Stimulated activated naive CD4-positive, alpha-beta T cell treated with Interleukin-2 at 50 U/mL for 16 hours (primary cell): ENCODE data around the gene CX3CL1.
"Not testable (repeated sequence)": the region's sequence is repeated elsewhere in the genome, so short reads cannot be mapped to it uniquely, and the experiment has no call there.

ENCODE experiments used
- DNase-seq: peaks from one replicate; lab custom pipeline; 2025; lab: John Stamatoyannopoulos, UW

Gene CX3CL1

GRCh38 chr16:57372372-57373116, at the start of gene CX3CL1:
Gene CX3CL1, plus strand, starts transcription at chr16:57372490. Its CDS starts 79 bp downstream, at chr16:57372569.
- DNase-seq, result no peak

DNA sequence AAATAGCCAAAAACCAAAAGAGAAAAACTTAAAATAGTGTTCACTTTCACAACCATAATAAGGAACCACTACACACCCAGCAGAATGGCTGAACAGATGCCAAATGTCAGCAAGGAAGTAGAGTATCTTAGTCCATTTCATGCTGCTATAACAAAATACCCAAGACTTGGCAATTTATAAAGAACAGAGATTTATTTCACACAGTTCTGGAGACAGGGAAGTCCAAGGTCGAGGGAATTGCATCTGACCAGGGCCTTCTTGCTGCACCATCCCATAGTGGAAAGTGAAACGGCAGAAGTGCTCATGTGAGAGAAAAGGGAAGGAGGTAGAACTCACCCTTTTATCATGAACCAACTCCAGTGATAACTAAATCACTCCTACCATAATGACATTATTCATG, 47.5 kb upstream of the CX3CL1 start:
- no peak for DNase-seq

GRCh38 chr16:57325458-57325857, 46.8 kb upstream of the CX3CL1 start:
- no peak for DNase-seq

GRCh38 chr16:57329718-57330327, 42.5 kb upstream of the CX3CL1 start:
- no peak for DNase-seq

- DNase-seq, result no peak
Measured at GRCh38 chr16:57331355-57331754, 40.9 kb upstream of the CX3CL1 start.

DNA sequence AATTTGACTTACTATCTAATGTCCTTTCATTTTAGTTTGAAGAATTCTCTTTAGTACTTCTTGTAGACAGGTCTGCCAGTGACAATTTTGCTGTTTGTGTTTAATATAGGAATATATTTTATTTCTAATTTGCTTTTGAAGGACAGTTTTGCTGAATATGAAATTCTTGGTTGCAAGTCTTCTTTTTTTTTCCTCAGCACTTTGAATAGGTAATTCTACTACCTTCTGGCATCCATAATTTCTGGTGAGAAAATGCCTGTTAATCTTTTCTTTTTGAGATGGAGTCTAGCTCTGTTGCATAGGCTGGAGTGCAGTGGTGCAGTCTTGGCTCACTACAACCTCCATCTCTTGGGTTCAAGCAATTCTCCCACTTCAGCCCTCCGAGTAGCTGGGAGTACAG, 38.9 kb upstream of the CX3CL1 start:
- DNase-seq, result no peak

GRCh38 chr16:57335366-57335765, 36.9 kb upstream of the CX3CL1 start:
- DNase-seq, result no peak

DNA sequence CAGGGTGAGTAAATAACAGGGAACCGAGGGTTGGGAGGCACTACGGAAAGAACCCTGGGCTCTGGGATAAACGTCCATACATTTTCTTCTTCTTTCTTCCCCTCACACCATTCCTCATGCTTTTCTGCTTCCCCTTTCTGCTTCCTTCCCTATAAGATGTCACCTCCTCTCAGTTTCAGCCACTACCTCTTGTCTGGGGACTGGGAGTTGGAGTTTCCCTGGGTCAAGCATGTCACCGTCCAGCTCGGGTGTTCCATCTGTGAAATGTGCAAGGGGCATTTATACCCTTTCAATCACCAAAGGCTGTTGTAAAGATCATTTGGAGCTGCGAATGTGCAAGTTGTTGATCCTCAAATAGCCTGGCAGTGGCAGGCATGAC, 31.2 kb upstream of the CX3CL1 start:
- no peak for DNase-seq

- DNase-seq, result no peak
Measured at GRCh38 chr16:57341441-57342303, 30.6 kb upstream of the CX3CL1 start.

- not testable (repeated sequence) for DNase-seq
Measured at GRCh38 chr16:57342606-57343005, 29.7 kb upstream of the CX3CL1 start.

- no peak for DNase-seq
Measured at GRCh38 chr16:57343221-57343620, 29.1 kb upstream of the CX3CL1 start.

GRCh38 chr16:57344094-57344493, 28.2 kb upstream of the CX3CL1 start:
- not testable (repeated sequence) for DNase-seq

- no peak for DNase-seq
Measured at GRCh38 chr16:57345021-57345420, 27.3 kb upstream of the CX3CL1 start.

DNA sequence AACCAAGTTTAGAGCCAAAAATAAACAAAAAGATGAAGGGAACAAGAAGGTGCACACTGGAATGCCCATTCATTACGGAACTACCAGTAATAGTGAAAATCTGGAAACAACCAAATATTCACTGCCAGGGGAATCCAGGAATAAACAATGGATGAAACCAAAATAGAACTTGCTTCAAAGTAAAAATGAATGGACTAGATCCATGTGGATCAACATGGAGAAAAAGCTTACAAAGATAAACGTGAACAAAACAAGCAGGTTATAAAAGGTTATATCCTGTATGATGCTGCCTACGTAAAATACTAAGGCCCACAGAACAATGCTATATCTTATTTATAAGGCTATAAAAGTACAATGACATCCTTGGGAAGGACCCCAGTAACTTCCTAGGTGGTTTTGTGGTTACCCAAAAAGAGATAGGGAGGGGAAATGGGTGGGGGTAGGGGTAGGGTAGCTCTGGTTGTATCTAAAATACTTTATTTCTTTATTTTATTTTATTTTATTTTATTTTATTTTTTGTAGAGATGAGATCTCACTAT, 26.6 kb upstream of the CX3CL1 start:
- DNase-seq, result no peak

GRCh38 chr16:57347858-57348257, 24.4 kb upstream of the CX3CL1 start:
- no peak for DNase-seq

GRCh38 chr16:57348327-57348726, 24.0 kb upstream of the CX3CL1 start:
- DNase-seq, result no peak

- DNase-seq, result no peak
Measured at GRCh38 chr16:57349212-57350031, 22.9 kb upstream of the CX3CL1 start.

- no peak for DNase-seq
Measured at GRCh38 chr16:57352636-57353047, 19.6 kb upstream of the CX3CL1 start.

- DNase-seq, result no peak
Measured at GRCh38 chr16:57354311-57354710, 18.0 kb upstream of the CX3CL1 start.

DNA sequence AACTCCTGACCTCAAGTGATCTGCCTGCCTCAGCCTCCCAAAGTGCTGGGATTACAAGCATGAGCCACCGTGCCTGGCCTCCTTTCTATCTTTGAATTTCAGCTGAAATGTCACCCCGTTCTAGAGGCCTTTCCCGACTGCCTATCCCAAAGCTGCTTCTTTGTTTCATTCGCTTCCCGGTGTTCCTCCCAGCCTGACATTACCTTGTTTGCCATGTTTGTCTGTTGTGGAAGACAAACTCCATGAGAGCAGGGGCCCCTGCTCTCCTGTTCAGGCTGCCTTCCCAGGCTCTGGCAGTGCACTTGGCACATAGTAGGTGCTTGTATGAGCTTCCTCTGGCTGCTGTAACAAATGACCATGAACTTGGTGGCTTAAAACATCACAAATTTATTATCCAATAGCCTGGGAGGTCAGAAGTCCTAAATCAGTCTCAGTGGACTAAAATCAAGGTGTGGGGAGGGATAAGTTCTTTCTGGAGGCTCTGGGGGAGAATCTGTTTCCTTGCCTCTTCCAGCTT, 16.3 kb upstream of the CX3CL1 start:
- no peak for DNase-seq

DNA sequence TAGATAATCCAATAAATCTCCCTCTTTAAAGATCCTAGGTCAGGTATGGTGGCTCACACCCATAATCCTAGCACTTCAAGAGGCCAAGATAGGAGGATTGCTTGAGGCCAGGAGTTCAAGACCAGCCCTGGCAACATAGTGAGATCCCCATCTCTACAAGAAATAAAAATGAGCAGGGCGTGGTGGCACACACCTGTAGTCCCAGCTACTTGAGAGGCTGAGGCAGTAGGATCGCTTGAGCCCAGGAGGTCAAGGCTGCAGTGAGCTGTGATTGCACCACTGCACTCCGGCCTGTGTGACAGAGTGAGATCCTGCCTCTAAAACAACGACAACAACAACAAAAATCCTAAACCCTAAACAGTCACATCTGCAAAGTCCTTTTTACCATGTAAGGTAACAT, 15.7 kb upstream of the CX3CL1 start:
- no peak for DNase-seq
